Hematopoietic multipotent progenitor cell treated with erythropoietin and hydrocortisone succinate and interleukin-3 and kit ligand, for 8 days (in vitro differentiated cells): ENCODE results near the gene LSAMP.
"Not testable (repeated sequence)": the region's sequence is repeated elsewhere in the genome, so short reads cannot be mapped to it uniquely, and the experiment has no call there.

Experiments
- DNase-seq: peaks from one replicate; pipeline ENCODE4 v3.0.0-alpha.2; 2015

Gene LSAMP

DNA sequence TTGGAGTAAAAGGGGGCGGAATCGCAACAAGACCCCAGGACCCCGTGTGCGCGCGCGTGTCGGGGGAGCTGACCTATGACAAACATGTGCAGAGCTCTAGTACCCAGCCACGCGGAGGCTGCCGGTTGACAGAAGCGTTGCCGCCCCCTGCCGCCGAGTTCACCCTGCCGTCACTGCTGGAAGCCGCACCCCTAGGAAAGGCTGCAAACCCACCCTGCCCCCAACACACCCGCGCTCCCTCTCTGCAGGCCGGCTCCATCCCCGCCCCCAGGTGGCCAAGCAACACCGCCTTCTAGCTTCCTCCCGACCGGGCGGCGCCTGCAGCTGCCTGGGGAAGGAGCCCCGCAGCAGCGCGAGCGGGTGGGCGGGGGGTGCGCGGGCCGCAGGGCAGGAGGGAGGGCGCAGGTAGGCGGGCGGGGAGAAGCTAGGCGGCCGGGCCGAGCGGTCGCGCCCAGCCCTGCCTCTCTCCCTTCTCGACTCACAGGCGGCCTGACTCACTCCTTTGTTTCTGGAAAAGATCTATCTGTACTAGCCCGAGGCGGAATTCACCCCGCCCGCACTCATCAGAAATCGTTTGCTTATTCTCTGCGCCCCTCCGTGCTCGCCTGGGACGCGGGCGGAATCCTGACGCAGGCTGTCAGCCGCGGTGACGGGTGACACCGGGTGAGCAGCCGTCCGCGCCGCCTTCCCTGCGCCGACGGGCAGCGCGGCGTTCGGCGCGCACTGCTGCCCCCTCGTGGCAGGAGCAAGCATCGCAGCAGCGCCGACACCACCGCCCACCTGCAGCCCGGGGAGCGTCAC is 661.1 kb downstream of the LSAMP start:
- peak; percentile 86 for DNase-seq

- not testable (repeated sequence) for DNase-seq
Measured at GRCh38 chr3:115783426-115783825, 661.9 kb downstream of the LSAMP start.

GRCh38 chr3:115779011-115779410 is 666.3 kb downstream of the LSAMP start:
- no peak for DNase-seq

- DNase-seq: no peak
Measured at GRCh38 chr3:115772951-115773350, 672.3 kb downstream of the LSAMP start.

DNA sequence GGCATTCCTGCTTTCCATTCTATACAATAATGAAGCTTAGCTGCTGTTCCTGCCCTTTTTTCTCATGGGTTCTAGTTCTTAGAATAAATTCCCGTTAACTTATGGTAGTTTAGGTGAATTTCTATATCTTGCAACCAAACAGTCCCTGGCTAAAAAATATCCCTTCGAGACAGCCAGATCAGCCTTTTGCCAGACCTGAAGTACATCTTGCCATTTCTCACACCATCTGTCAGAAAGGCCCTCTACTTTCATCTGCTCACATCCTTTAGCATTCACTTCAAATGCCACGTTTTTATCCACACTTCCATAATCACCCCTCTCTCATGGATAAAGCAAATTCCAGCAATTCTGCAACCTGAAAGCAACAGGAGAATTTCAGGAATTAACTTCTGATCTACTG is 676.6 kb downstream of the LSAMP start:
- DNase-seq: no peak

DNA sequence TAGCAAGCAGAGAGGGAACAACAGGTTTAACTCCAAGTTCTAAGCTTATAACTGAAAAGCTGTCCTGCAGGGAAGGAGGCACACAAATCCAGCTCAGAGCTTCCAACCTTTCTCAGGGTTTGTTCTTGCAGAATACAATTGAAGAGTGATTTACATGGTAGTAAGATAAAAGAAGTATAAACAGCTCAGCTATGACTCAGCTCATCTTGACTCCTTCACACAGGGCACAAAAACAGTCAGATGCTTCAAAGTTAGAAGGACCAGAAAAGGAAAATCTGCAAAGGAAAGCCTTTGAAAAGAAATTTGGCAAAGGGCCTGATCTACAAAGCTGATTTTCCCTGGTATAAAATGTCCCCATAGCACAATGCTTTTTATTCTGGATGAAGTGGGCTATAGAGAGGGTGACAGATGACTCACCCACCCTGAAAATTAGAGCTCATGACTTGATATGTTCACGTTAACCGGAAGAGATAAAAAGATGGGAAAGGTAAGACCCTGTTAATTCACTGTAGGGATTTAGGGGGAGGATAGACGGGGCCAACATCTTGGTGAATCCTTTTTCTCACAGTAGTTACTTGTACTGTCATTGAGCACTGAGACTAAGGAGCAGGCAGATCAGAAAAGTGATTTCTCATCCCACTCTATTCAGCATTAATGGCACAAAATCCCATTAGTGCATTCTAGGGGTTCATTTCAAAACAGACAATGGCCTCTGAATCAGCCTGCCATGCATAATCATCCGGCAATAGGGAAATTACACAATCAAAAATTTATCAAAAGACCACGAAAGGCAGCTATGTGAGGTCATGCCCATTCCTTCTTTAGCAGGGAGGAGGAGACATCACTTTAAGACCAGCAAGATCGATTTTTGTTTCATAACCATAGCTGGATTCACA is 678.5 kb downstream of the LSAMP start:
- DNase-seq: no peak

DNA sequence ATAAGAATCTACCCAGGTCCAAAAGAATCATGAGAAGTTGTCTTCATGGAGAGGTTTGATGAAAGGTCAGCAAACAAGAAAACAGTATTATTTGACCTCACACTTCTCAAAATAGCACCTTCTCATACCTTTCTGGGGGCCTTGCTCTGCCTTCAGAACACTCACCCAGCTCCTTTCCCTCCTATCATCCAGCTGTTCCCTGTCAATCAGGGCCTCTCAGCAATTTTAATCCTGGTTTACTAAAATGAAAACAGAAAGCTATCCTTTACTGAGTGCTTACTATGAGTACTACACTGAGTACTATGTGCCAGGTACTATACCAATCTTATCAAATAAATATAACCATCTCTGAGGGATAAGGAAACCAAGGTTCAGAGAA is 683.4 kb downstream of the LSAMP start:
- DNase-seq: no peak

GRCh38 chr3:115760716-115761115 is 684.6 kb downstream of the LSAMP start:
- DNase-seq: no peak

GRCh38 chr3:115758076-115758763 is 687.1 kb downstream of the LSAMP start:
- no peak for DNase-seq

DNA sequence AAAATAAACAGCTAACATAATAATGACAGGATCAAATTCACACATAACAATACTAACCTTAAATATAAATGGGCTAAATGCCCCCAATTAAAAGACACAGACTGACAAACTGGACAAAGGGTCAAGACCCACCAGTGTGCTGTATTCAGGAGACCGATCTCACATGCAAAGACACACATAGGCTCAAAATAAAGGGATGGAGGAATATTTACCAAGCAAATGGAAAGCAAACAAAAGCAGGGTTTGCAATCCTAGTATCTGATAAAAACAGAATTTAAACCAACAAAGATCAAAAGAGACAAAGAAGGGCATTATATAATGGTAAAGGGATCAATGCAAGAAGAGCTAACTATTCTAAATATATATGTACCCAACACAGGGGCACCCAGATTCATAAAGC is 692.3 kb downstream of the LSAMP start:
- DNase-seq: not testable (repeated sequence)
